ENCODE results near the gene ASB16. TPM values are rescaled to one million over a fixed set of nuclear protein-coding genes. Genes with fewer than 3 reads are reported as not detected.
A peak's percentile ranks its signal among the peaks of the same experiment; 100 is the strongest.

Gene ASB16
- total RNA-seq, 2 donors from 2014 or later = 0.53 TPM; not detected in 1

- peaks cover 34% of the 10 kb centered on the region for H3K36me3 Mint-ChIP-seq (ENCODE audit: low read depth)
These were observed 20.0 kb downstream of the ASB16 start for GRCh38 chr17:44190481-44190880.

GRCh38 chr17:44191369-44191768, 20.9 kb downstream of the ASB16 start:
- Histone ChIP-seq H3K27me3 (ENCODE audit: control insufficient read depth, insufficient read depth, low read length, poor library complexity, severe bottlenecking) (no peaks in the 10 kb centered on the region), H3K9ac (ENCODE audit: extremely low read depth, low read length, poor library complexity, severe bottlenecking) (no peak overlapping the region), H3K4me1 (ENCODE audit: control insufficient read depth, insufficient read depth, low read length) (peaks cover 6% of the 10 kb centered on the region), H3K9me3 (ENCODE audit: control insufficient read depth, low read length) (no peaks in the 10 kb centered on the region), H3K4me3 (ENCODE audit: low read length) (no peak overlapping the region), H3K36me3 (ENCODE audit: control insufficient read depth, insufficient read depth, low read length) (peaks cover 55% of the 10 kb centered on the region), H3K27ac (ENCODE audit: low read depth, low read length) (no peak overlapping the region)
- H3K27me3 Mint-ChIP-seq (ENCODE audit: insufficient read depth) = no peaks in the 10 kb centered on the region
- WGBS, 2 experiments (ENCODE audit: insufficient coverage in 1 of 2, insufficient read length in 1 of 2) = 94 to 96% methylated on average over 4 to 5 of the region's 5 CpGs
- H3K36me3 Mint-ChIP-seq (ENCODE audit: low read depth) = peaks cover 41% of the 10 kb centered on the region
- peak overlapping the region; percentile 72 for H3K27ac Mint-ChIP-seq
- DNase-seq = no peak
- H3K9me3 Mint-ChIP-seq = no peaks in the 10 kb centered on the region
- H3K4me1 Mint-ChIP-seq = peaks cover 16% of the 10 kb centered on the region
- TF ChIP-seq CTCF (conservative IDR thresholded peaks at IDR 0.05) = no peak
- no peak overlapping the region for H3K4me3 Mint-ChIP-seq

More at GRCh38 chr17:44190481-44190880, 20.0 kb downstream of the ASB16 start:
- peaks cover 15% of the 10 kb centered on the region for H3K4me1 Mint-ChIP-seq
- Histone ChIP-seq H3K36me3 (ENCODE audit: control insufficient read depth, insufficient read depth, low read length) (peaks cover 48% of the 10 kb centered on the region), H3K27me3 (ENCODE audit: control insufficient read depth, insufficient read depth, low read length, poor library complexity, severe bottlenecking) (no peaks in the 10 kb centered on the region), H3K4me1 (ENCODE audit: control insufficient read depth, insufficient read depth, low read length) (peaks cover 6% of the 10 kb centered on the region), H3K9me3 (ENCODE audit: control insufficient read depth, low read length) (no peaks in the 10 kb centered on the region), H3K27ac (ENCODE audit: low read depth, low read length) (no peak overlapping the region), H3K9ac (ENCODE audit: extremely low read depth, low read length, poor library complexity, severe bottlenecking) (no peak overlapping the region), H3K4me3 (ENCODE audit: low read length) (no peak overlapping the region)
- no peaks in the 10 kb centered on the region for H3K9me3 Mint-ChIP-seq
- 94 to 97% methylated on average over 5 to 10 of the region's 10 CpGs for WGBS, 2 experiments (ENCODE audit: insufficient coverage in 1 of 2, insufficient read length in 1 of 2)
- no peak for TF ChIP-seq CTCF (conservative IDR thresholded peaks at IDR 0.05)
- no peak for DNase-seq
- H3K4me3 Mint-ChIP-seq = no peak overlapping the region
- no peaks in the 10 kb centered on the region for H3K27me3 Mint-ChIP-seq (ENCODE audit: insufficient read depth)
- H3K27ac Mint-ChIP-seq = peak overlapping the region; percentile 72

GRCh38 chr17:44191941-44192496, 21.5 kb downstream of the ASB16 start:
- Mint-ChIP-seq H3K9me3 (no peaks in the 10 kb centered on the region), H3K27ac (peak overlapping the region; percentile 72), H3K4me1 (peaks cover 18% of the 10 kb centered on the region), H3K36me3 (ENCODE audit: low read depth) (peaks cover 46% of the 10 kb centered on the region), H3K27me3 (ENCODE audit: insufficient read depth) (no peaks in the 10 kb centered on the region), H3K4me3 (no peak overlapping the region)
- peaks cover 6% of the 10 kb centered on the region for H3K4me1 ChIP-seq (ENCODE audit: control insufficient read depth, insufficient read depth, low read length)
- peak overlapping the region; percentile 60 for H3K27ac ChIP-seq (ENCODE audit: low read depth, low read length)
- H3K4me3 ChIP-seq (ENCODE audit: low read length) = no peak overlapping the region
- H3K27me3 ChIP-seq (ENCODE audit: control insufficient read depth, insufficient read depth, low read length, poor library complexity, severe bottlenecking) = no peaks in the 10 kb centered on the region
- H3K36me3 ChIP-seq (ENCODE audit: control insufficient read depth, insufficient read depth, low read length) = peaks cover 61% of the 10 kb centered on the region
- H3K9ac ChIP-seq (ENCODE audit: extremely low read depth, low read length, poor library complexity, severe bottlenecking) = no peak overlapping the region
- H3K9me3 ChIP-seq (ENCODE audit: control insufficient read depth, low read length) = no peaks in the 10 kb centered on the region
- peak; percentile 85 for DNase-seq
- 82% methylated on average over 2 of the region's 7 CpGs; no CpG with 5 or more reads in 1 of the 2 experiments for WGBS, 2 experiments (ENCODE audit: insufficient coverage in 1 of 2, insufficient read length in 1 of 2)
- TF ChIP-seq CTCF (conservative IDR thresholded peaks at IDR 0.05) = no peak

Data from endodermal cell (in vitro differentiated cells).